ENCODE measurements around the gene MPIG6B.
A peak's percentile ranks its signal among the peaks of the same experiment; 100 is the strongest.

The MPIG6B gene

DNA sequence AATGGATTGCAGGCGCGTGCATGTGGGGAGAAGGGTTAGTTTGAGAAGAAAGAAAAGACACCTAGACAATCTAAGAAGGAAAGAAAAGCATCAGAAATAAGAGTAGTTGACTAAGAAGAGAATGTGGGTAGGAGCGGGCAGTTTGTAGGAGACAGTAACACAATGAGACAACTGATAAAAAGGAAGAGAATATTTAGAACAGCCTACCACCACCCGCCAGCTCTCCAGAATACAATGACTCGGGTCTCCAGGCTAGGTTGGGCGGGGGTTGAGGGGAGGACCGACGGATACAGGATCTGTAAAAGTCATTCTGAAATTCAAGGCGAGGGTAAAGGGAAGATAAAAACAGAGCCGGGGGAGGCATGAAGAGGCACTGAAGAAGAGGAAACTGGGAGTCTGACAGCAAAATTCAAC lies 20.8 kb upstream of the MPIG6B start:
- H3K4me1 Mint-ChIP-seq = peaks cover 16% of the 10 kb centered on the region
- H3K4me3 Mint-ChIP-seq = peak overlapping the region; percentile 98 to 99 (median 98)
- peak overlapping the region; percentile 90 to 96 (median 94) for H3K27ac Mint-ChIP-seq

GRCh38 chr6:31702819-31703716 lies 20.1 kb upstream of the MPIG6B start, which contains the start of gene ABHD16A:
TSS of gene ABHD16A (minus strand) at chr6:31703324. CDS start at chr6:31703281, 43 bp downstream.
- H3K4me1 Mint-ChIP-seq = peaks cover 16% of the 10 kb centered on the region
- peak within 1 kb of the TSS; percentile 90 to 96 (median 94) for H3K27ac Mint-ChIP-seq
- peak within 1 kb of the TSS; percentile 98 to 99 (median 98) for H3K4me3 Mint-ChIP-seq
- H3K9me3 Mint-ChIP-seq = no peaks in the 10 kb centered on the region
- peaks cover 3% of the 10 kb centered on the region for H3K27me3 Mint-ChIP-seq (ENCODE audit: low read depth)
- peak in 1 of 3 experiments; percentile 12 for TF ChIP-seq CTCF (IDR thresholded peaks at IDR 0.05; ENCODE audit: unreplicated experiment in 3 of 3)
- H3K36me3 Mint-ChIP-seq (ENCODE audit: low read depth) = peaks cover 9% of the 10 kb centered on the region

More for the DNA sequence above, 20.8 kb upstream of the MPIG6B start:
- no peak for TF ChIP-seq CTCF (IDR thresholded peaks at IDR 0.05; ENCODE audit: unreplicated experiment in 3 of 3)
- H3K36me3 Mint-ChIP-seq (ENCODE audit: low read depth) = peaks cover 16% of the 10 kb centered on the region
- H3K27me3 Mint-ChIP-seq (ENCODE audit: low read depth) = peaks cover 3% of the 10 kb centered on the region
- H3K9me3 Mint-ChIP-seq = no peaks in the 10 kb centered on the region

- H3K9me3 Mint-ChIP-seq = no peaks in the 10 kb centered on the region
- H3K4me3 Mint-ChIP-seq = peak overlapping the region in 1 of 3 experiments; percentile 5
- H3K36me3 Mint-ChIP-seq (ENCODE audit: low read depth) = peaks cover 4% of the 10 kb centered on the region
- no peak for TF ChIP-seq CTCF (IDR thresholded peaks at IDR 0.05; ENCODE audit: unreplicated experiment in 3 of 3)
- peaks cover 3% of the 10 kb centered on the region for H3K27me3 Mint-ChIP-seq (ENCODE audit: low read depth)
- peaks cover 14% of the 10 kb centered on the region for H3K4me1 Mint-ChIP-seq
- H3K27ac Mint-ChIP-seq = no peak overlapping the region
These were observed 17.2 kb upstream of the MPIG6B start for GRCh38 chr6:31705931-31706330.

- peaks cover 8% of the 10 kb centered on the region for H3K4me1 Mint-ChIP-seq
- no peaks in the 10 kb centered on the region for H3K9me3 Mint-ChIP-seq
These were observed 16.6 kb upstream of the MPIG6B start, which contains the start of gene LY6G6F for GRCh38 chr6:31706599-31706998. TSS of gene LY6G6F (plus strand) at chr6:31706866. CDS start at chr6:31706907, 41 bp downstream.

GRCh38 chr6:31707701-31708100 lies 15.5 kb upstream of the MPIG6B start:
- no peaks in the 10 kb centered on the region for H3K9me3 Mint-ChIP-seq
- no peaks in the 10 kb centered on the region for H3K36me3 Mint-ChIP-seq (ENCODE audit: low read depth)
- H3K27ac Mint-ChIP-seq = no peak overlapping the region
- H3K4me3 Mint-ChIP-seq = no peak overlapping the region
- H3K27me3 Mint-ChIP-seq (ENCODE audit: low read depth) = peaks cover 7% of the 10 kb centered on the region
- peaks cover 15% of the 10 kb centered on the region for H3K4me1 Mint-ChIP-seq
- TF ChIP-seq CTCF (IDR thresholded peaks at IDR 0.05; ENCODE audit: unreplicated experiment in 3 of 3) = no peak

More at GRCh38 chr6:31706599-31706998, 16.6 kb upstream of the MPIG6B start, which contains the start of gene LY6G6F:
- Mint-ChIP-seq H3K27ac (no peak within 1 kb of the TSS), H3K36me3 (ENCODE audit: low read depth) (no peaks in the 10 kb centered on the region), H3K27me3 (ENCODE audit: low read depth) (peaks cover 3% of the 10 kb centered on the region), H3K4me3 (peak within 1 kb of the TSS in 2 of 3 experiments; percentile 56 to 61)
- no peak for TF ChIP-seq CTCF (IDR thresholded peaks at IDR 0.05; ENCODE audit: unreplicated experiment in 3 of 3)

All from nephron (organoid).